OCI-LY1 (cell line): ENCODE data around the gene C6orf62.

ENCODE experiments used
- EZH2 ChIP-seq: fragments of 200-600 bp; sonication (generic), shearing (Covaris generic); IDR thresholded peaks from 2 replicates; pipeline ENCODE4 v1.8.0; 2017; ENCODE audit warnings: borderline replicate concordance, mixed run types, mild to moderate bottlenecking, antibody characterized with exemption, low read length, moderate library complexity, mixed read lengths
- TF ChIP-seq, protein P1 (sequence below): fragments of 200-600 bp; sonication (generic), shearing (Covaris generic); IDR thresholded peaks from 2 replicates; pipeline ENCODE4 v1.5.1; 2017; ENCODE audit warnings: mild to moderate bottlenecking, antibody characterized with exemption, low read length, moderate library complexity, mixed read lengths

DNA sequence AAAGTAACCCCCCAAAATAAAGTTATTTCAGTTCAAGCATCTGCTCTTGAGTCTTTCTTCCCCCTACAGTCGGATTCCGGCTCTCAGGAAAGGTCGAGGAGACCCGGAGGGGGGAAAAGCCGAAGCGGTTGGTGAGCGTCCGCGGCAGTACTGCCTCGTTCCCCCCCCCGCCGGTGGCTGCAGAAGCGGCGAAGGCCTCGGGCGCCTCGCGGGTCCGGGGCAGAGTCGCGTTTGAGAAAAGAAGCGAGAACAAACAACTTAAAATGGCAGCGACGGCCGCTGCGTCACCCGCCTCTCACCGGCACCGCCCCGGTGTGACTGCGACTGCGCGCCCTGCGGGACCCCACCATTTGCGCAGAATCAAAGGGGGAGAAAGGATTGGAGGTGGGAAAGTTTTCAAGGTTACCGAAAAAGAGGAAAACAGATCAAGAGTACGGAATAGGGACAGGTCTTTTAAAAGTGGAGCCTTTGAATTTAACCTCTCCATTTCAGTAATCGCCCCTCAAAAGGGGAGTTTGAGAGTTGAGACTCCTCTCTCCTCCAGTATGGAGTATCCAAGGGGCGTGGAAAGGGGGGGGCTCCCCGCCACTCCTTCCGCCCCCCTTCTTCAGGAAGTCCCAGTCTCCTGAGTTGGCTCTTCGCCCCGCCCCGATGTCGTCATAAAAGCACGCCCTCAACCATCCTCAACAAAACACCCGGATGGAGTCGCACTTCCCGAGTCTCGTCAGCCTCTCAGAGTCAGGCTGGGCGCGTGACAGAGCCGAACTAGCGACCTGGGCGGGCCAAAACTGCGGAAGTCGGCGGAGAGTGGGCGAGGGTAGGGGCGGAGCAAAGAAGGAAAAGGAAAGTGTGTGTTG is 1.9 kb upstream of the C6orf62 start:
- no peak for TF ChIP-seq EZH2
- TF ChIP-seq, protein P1, sequence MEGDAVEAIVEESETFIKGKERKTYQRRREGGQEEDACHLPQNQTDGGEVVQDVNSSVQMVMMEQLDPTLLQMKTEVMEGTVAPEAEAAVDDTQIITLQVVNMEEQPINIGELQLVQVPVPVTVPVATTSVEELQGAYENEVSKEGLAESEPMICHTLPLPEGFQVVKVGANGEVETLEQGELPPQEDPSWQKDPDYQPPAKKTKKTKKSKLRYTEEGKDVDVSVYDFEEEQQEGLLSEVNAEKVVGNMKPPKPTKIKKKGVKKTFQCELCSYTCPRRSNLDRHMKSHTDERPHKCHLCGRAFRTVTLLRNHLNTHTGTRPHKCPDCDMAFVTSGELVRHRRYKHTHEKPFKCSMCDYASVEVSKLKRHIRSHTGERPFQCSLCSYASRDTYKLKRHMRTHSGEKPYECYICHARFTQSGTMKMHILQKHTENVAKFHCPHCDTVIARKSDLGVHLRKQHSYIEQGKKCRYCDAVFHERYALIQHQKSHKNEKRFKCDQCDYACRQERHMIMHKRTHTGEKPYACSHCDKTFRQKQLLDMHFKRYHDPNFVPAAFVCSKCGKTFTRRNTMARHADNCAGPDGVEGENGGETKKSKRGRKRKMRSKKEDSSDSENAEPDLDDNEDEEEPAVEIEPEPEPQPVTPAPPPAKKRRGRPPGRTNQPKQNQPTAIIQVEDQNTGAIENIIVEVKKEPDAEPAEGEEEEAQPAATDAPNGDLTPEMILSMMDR: no peak
